NCI-H187 treated with DMSO at 0.1 percent for 48 hours (cell line): ENCODE data around the gene TCP1.
"Not testable (repeated sequence)": the region's sequence is repeated elsewhere in the genome, so short reads cannot be mapped to it uniquely, and the experiment has no call there.

Experiments used
- DNase-seq: peaks from one replicate; lab custom pipeline; 2025; lab: John Stamatoyannopoulos, UW

The TCP1 gene

GRCh38 chr6:159739341-159739740, 50.1 kb downstream of the TCP1 start:
- DNase-seq: no peak

GRCh38 chr6:159736908-159737307, 52.5 kb downstream of the TCP1 start:
- DNase-seq: no peak

GRCh38 chr6:159733395-159733794, 56.0 kb downstream of the TCP1 start:
- not testable (repeated sequence) for DNase-seq

GRCh38 chr6:159732550-159732949, 56.9 kb downstream of the TCP1 start:
- DNase-seq: not testable (repeated sequence)

- no peak for DNase-seq
Measured at GRCh38 chr6:159730332-159730676, 59.1 kb downstream of the TCP1 start.

GRCh38 chr6:159729598-159730331, 59.6 kb downstream of the TCP1 start:
- DNase-seq: no peak

GRCh38 chr6:159728531-159728964, 60.9 kb downstream of the TCP1 start:
- DNase-seq: no peak
